ENCODE data around the gene ATP5PD.

- TF ChIP-seq CTCF (IDR thresholded peaks at IDR 0.05) (no peak), POLR2A (IDR thresholded peaks at IDR 0.05) (no peak), EP300 (IDR thresholded peaks at IDR 0.05) (no peak)
These were observed 38.4 kb downstream of the ATP5PD start for GRCh38 chr17:75008373-75008772.

Data from ovary (tissue), 3 donors.